Muscle layer of duodenum (tissue), 2 donors: ENCODE results near the gene KIN.
"Not testable (repeated sequence)": the region's sequence is repeated elsewhere in the genome, so short reads cannot be mapped to it uniquely, and the experiment has no call there.

Experiments used
- H3K27ac ChIP-seq: one replicate; pipeline ENCODE4 v1.7.0; 2013; ENCODE audit warnings: mild to moderate bottlenecking, low read length
- H3K27me3 ChIP-seq: one replicate; pipeline ENCODE4 v1.7.0; 2013; ENCODE audit warnings: low read depth, mild to moderate bottlenecking, control low read depth, low read length
- H3K36me3 ChIP-seq, 2 donors: one replicate each; pipeline ENCODE4 v1.7.0; 2013; ENCODE audit warnings: low read length in 2 of 2, control low read depth in 1 of 2, mild to moderate bottlenecking in 1 of 2; ENCODE audit not compliant: insufficient read depth in 2 of 2, control insufficient read depth in 1 of 2
- H3K4me1 ChIP-seq, 2 donors: one replicate each; pipeline ENCODE4 v1.7.0; 2013; ENCODE audit warnings: low read length in 2 of 2, mild to moderate bottlenecking in 2 of 2, control low read depth in 1 of 2, moderate library complexity in 1 of 2; ENCODE audit not compliant: insufficient read depth in 2 of 2, control insufficient read depth in 1 of 2
- H3K4me3 ChIP-seq, 2 donors: one replicate each; pipeline ENCODE4 v1.7.0; 2013; ENCODE audit warnings: low read length in 2 of 2, low read depth in 1 of 2, mild to moderate bottlenecking in 1 of 2
- H3K9me3 ChIP-seq, 2 donors: one replicate each; pipeline ENCODE4 v1.7.0; 2013; ENCODE audit warnings: low read length in 2 of 2, control low read depth in 1 of 2, mild to moderate bottlenecking in 1 of 2; ENCODE audit not compliant: control insufficient read depth in 1 of 2
- donor health status: healthy.

Gene KIN

DNA sequence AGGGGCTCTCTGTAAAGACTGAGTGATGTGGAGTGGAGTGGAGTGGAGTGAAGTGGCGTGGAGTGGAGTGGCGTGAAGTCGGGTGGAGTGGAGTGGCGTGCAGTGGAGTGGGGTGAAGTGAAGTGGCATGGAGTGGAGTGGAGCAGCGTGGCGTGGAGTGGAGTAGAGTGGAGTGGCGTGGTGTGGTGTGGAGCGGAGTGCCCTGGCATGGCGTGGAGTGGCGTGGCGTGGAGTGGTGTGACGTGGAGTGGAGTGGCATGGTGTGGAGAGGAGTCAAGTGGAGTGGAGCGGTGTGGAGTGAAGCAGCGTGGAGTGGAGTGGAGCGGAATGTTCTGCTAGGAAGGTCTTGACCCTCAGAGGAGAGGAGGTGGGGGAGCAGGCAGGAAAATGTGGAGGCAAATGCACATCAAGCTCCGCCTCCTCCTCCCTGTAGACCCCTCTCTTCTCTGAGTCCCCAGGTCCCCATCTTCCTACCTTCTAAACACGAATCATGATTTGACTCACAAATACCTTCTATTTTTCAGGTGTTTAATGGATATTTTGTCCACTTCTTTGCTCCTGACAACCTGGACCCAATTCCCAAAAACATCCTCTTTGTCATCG lies 64.8 kb downstream of the KIN start:
- H3K36me3 ChIP-seq = no peaks in the 10 kb centered on the region
- H3K27me3 ChIP-seq = no peaks in the 10 kb centered on the region
- H3K4me3 ChIP-seq = no peak overlapping the region
- H3K27ac ChIP-seq = no peak overlapping the region
- H3K4me1 ChIP-seq = no peaks in the 10 kb centered on the region
- no peaks in the 10 kb centered on the region for H3K9me3 ChIP-seq

DNA sequence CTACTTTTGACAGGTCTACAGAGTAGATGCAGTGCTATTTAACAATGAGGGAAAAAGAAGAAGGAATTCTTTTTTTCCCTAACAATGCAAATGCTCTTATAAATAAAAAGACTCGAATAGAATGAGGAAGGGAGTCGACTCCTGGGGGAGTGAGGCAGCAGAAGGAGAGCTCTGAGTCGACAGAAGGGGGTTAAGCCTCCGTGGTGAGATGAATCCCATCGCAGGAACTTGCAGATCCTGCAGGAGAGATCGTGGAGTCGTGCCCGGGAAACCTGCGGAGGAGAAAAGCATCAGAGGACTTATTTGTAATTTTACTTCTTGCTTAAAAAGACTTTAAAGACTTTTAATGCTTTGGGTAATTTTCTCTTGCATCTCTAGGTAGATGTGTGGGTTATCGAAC lies 67.3 kb downstream of the KIN start:
- Histone ChIP-seq H3K36me3 (no peaks in the 10 kb centered on the region), H3K9me3 (no peaks in the 10 kb centered on the region), H3K4me1 (no peaks in the 10 kb centered on the region), H3K27me3 (no peaks in the 10 kb centered on the region), H3K27ac (no peak overlapping the region), H3K4me3 (no peak overlapping the region)

DNA sequence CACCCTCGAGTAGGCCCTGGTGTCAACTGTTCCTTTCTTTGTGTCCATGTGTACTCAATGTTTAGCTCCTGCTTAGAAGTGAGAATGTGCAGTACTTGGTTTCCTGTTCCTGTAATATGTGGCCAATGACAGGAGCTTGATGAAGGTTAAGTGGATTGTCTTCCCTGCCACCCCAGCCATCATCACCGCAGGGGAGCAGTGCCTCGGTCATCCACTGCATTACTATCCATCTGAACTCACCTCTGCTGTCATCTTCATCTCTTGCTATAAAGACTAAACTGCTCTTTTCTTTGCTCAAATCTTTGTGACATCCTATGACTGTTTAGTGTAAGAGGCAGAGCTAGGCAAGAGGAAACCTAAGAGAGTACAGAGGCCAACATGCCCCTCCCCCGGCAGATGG lies 69.1 kb downstream of the KIN start:
- no peaks in the 10 kb centered on the region for H3K36me3 ChIP-seq
- no peak overlapping the region for H3K4me3 ChIP-seq
- no peaks in the 10 kb centered on the region for H3K9me3 ChIP-seq
- H3K4me1 ChIP-seq = no peaks in the 10 kb centered on the region
- H3K27ac ChIP-seq = no peak overlapping the region
- no peaks in the 10 kb centered on the region for H3K27me3 ChIP-seq

DNA sequence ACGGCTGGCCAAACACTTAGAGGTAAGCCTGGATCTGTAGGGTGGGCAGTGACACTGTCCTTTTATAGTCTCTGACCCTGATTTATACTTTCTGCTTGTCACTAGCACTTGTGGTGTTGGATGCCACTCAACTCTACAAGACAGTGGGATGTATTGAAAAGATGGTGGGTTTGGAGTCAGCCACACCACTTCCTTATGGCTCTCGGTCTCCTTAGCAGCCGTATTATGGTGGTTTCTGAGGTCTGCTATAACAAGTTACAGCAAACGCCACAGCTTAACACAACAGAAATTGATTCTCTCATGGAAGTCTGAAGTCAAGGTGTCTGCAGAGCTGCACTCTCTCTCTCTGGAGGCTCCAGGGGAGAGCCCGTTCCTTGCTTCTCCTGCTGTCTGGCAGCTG lies 70.0 kb downstream of the KIN start:
- H3K9me3 ChIP-seq = no peaks in the 10 kb centered on the region
- no peak overlapping the region for H3K4me3 ChIP-seq
- no peaks in the 10 kb centered on the region for H3K27me3 ChIP-seq
- no peaks in the 10 kb centered on the region for H3K4me1 ChIP-seq
- H3K36me3 ChIP-seq = no peaks in the 10 kb centered on the region
- H3K27ac ChIP-seq = no peak overlapping the region

DNA sequence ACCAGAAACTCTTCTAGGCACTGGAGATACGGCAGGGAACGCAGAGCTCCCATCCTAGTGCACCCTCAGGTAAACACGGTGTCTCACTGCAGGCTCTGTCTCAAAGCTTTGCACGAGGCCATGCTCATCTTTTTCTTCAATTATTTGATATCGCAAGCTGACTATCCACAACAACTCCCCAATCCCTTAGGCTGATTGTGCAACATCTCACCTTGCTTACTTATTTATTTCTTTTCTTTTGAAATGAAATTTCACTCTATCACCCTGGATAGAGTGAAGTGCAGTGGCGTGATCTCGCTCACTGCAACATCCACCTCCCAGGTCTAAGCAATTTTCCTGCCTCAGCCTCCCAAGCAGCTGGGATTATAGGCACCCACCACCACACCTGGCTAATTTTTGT lies 72.3 kb downstream of the KIN start:
- Histone ChIP-seq H3K27ac (no peak overlapping the region), H3K4me1 (no peaks in the 10 kb centered on the region), H3K9me3 (no peaks in the 10 kb centered on the region), H3K36me3 (no peaks in the 10 kb centered on the region), H3K4me3 (no peak overlapping the region), H3K27me3 (no peaks in the 10 kb centered on the region)

DNA sequence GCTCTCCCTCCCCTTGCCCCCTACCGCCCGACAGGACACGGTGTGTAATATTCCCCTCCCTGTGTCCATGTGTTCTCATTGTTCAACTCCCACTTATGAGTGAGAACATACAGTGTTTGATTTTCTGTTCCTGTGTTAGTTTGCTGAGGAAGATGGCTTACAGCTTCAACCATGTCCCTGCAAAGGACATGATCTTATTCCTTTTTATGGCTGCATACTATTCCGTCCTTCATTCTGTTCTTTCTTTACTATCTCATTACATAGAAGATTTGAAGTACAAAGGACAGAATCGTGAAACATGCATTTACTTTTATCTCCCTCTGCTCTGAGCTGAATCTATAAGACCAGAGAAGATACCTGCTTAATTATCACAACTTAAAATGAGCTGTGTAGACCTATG lies 76.7 kb downstream of the KIN start:
- not testable (repeated sequence) for H3K36me3 ChIP-seq, H3K9me3 ChIP-seq, H3K27ac ChIP-seq, H3K4me1 ChIP-seq, H3K4me3 ChIP-seq, H3K27me3 ChIP-seq

DNA sequence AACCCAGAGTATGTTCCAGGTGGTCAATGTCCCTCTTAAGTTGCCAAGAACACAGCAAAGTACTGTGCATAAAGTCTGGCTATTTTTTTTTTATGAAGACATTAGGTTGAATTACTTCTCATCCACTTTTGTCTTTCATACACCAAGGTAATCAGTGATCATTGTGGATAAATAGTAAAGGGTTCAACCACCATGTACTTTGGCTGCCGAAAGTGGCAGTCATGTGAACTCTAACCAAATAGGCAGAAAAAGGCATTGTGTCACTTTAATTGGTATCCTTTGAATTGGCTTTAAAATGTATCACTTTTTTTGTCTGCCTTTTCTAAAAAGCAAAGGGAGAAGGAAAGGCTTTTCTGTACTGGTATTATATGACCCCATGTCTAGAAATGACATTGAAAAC lies 77.3 kb downstream of the KIN start:
- H3K27ac ChIP-seq = no peak overlapping the region
- H3K9me3 ChIP-seq = no peaks in the 10 kb centered on the region
- H3K4me1 ChIP-seq = no peaks in the 10 kb centered on the region
- no peak overlapping the region for H3K4me3 ChIP-seq
- H3K27me3 ChIP-seq = no peaks in the 10 kb centered on the region
- H3K36me3 ChIP-seq = no peaks in the 10 kb centered on the region

DNA sequence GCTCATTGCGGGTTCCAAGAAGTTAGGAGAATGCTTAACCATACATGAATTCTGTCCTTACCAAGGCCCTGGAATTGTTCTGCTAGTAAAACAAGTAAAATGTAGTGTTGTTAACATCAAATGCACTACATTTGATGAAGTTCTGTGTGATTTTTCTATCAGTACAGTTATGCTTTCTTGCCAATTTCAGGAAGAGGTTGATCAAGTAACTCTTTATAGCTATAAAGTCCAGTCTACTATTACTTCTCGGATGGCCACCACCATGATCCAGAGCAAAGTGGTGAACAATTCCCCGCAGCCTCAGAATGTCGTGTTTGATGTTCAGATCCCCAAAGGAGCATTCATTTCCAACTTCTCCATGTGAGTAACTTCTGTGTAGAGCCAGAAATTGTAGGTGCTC lies 79.0 kb downstream of the KIN start:
- no peak overlapping the region for H3K27ac ChIP-seq
- no peak overlapping the region for H3K4me3 ChIP-seq
- no peaks in the 10 kb centered on the region for H3K36me3 ChIP-seq
- no peaks in the 10 kb centered on the region for H3K4me1 ChIP-seq
- H3K9me3 ChIP-seq = no peaks in the 10 kb centered on the region
- no peaks in the 10 kb centered on the region for H3K27me3 ChIP-seq

DNA sequence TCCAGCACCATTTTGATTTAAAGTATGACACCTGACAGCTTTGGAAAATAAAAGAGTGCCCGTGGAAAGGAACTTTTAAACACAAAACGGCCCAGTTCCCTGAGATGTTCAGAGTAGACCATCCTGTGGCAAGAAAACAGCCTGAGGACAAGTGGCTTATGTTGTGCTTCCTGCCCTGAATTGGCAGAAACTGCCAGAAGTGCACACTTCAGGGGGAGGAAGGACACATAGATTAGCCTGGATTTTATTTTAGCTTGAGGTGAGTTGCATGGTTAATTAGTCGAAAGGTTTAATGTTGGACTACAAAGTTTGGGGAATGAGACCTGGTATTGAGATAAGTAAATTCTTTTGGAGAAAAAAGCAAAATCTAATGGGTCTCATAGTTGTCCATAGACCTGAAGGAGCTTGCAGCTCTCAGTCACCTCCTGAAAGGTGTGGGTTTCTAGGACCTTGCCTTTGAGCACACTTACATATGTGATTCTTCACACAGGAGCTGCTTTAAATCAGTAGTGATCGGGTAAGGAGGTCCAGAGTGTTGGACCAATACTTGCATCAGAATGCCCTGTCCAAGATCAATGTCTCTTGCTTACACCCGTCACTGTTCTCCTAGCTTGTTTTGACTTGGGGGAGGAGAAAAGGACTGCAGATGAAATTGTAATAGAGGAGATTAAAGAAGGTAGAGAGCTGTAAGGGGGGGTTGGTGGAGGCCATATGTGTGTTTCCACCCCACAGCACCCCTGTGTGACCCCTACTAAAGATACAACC lies 79.8 kb downstream of the KIN start:
- no peaks in the 10 kb centered on the region for H3K4me1 ChIP-seq
- H3K36me3 ChIP-seq = no peaks in the 10 kb centered on the region
- no peaks in the 10 kb centered on the region for H3K27me3 ChIP-seq
- H3K27ac ChIP-seq = no peak overlapping the region
- H3K4me3 ChIP-seq = no peak overlapping the region
- H3K9me3 ChIP-seq = no peaks in the 10 kb centered on the region

DNA sequence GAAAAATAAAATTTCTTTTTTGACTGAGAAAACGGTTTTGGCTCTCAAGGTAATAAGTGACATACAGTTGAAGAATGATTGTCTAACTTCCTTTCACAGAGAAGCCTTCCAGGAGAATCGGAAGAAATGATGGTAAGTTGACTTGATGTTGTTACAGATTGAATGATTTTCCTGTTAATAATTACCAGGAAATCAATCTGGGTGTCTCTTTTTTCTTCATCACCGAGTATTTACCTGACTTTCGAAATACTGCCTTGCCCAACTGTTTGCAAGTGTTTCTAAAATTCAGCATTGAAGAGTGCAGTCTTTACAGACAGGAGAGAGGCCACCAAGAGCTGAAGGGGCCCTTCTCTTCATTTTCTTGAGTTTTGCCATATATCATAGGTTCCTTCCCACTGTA lies 80.7 kb downstream of the KIN start:
- Histone ChIP-seq H3K9me3 (no peaks in the 10 kb centered on the region), H3K4me1 (no peaks in the 10 kb centered on the region), H3K4me3 (no peak overlapping the region), H3K27ac (no peak overlapping the region), H3K27me3 (no peaks in the 10 kb centered on the region), H3K36me3 (no peaks in the 10 kb centered on the region)

DNA sequence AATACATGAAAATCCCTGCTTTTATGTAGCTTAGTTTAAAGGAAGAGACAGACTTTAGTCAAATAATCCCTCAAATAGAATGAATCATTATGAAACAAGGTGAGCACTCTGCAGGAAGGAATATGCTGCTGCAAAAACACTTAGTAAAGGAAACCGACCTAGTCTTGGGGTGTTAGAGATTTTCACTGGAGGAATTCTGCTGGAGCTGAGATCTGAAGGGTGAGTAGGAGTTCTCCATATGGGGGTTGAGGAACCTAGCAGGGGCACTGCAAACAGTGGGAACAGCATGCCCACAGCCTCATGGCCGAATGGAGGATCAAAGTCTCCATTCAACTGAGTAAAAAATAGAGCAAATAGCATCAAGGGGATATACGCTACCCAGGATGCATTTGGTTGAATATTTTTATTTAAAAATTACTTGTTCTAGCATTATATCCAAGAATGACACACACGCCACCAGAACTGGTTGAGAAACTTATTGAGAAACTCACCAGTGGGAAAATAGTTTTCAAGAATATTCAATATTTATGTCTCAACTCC lies 81.2 kb downstream of the KIN start:
- Histone ChIP-seq H3K27me3 (no peaks in the 10 kb centered on the region), H3K9me3 (no peaks in the 10 kb centered on the region), H3K4me1 (no peaks in the 10 kb centered on the region), H3K4me3 (no peak overlapping the region), H3K27ac (no peak overlapping the region), H3K36me3 (no peaks in the 10 kb centered on the region)

DNA sequence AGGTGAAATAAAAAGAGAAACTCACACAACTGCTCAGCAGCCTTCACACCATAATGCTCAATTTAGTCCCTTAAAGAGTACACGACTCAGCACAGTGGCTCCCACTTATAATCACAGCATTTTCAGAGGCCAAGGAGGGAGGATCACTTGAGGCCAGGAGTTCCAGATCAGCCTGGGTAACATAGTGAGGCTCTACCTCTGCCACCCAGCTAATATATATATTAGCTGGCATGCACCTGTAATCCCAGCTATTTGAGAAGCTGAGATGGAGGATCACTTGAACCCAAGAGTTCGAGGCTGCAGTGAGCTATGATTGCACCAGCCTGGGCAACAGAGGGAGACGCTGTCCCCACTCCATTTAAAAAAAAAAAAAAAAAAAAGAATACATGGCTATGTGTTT lies 82.5 kb downstream of the KIN start:
- Histone ChIP-seq H3K9me3 (no peaks in the 10 kb centered on the region), H3K4me1 (no peaks in the 10 kb centered on the region), H3K36me3 (no peaks in the 10 kb centered on the region), H3K4me3 (no peak overlapping the region), H3K27ac (no peak overlapping the region), H3K27me3 (no peaks in the 10 kb centered on the region)
